ENCODE results near the gene CTSO.
"Not testable (repeated sequence)": the region's sequence is repeated elsewhere in the genome, so short reads cannot be mapped to it uniquely, and the experiment has no call there.

CTSO gene

DNA sequence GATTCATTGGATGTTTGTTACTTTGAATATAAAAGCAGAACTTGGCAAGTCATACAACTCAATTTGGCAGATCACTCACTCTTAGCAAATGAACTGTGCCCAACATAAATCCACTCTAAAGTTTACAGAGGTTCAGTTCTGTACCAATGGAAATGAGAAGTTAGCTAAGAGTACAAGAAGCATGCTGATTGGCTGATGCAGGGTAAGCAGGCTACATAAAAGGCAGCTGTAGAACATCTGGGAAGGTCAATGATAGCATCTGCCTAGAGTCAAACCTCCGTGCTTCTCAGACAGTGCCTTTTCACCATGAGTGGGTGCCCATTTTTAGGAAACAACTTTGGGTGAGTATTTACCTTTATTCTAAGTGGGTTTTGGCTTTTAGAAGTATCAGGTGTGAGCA, 50.2 kb downstream of the CTSO start, which contains the start of gene TDO2:
Gene TDO2, plus strand, starts transcription at position 244 of the 400 bp plus-strand sequence. Its CDS starts 63 bp downstream, at position 307.
- Histone ChIP-seq H3K27me3 (ENCODE audit: low read depth, low read length) (no peaks in the 10 kb centered on the region), H3K4me3 (ENCODE audit: low read depth in 1 of 2, low read length in 2 of 2) (no peak within 1 kb of the TSS), H3K4me1 (ENCODE audit: control insufficient read depth in 1 of 2, insufficient read depth in 2 of 2, low read length in 2 of 2) (no peaks in the 10 kb centered on the region), H3K27ac (ENCODE audit: low read length) (no peak within 1 kb of the TSS), H3K36me3 (ENCODE audit: control insufficient read depth in 1 of 2, insufficient read depth in 2 of 2, low read length in 2 of 2) (no peaks in the 10 kb centered on the region), H3K9me3 (ENCODE audit: control insufficient read depth in 1 of 2, low read length in 2 of 2) (no peaks in the 10 kb centered on the region)

DNA sequence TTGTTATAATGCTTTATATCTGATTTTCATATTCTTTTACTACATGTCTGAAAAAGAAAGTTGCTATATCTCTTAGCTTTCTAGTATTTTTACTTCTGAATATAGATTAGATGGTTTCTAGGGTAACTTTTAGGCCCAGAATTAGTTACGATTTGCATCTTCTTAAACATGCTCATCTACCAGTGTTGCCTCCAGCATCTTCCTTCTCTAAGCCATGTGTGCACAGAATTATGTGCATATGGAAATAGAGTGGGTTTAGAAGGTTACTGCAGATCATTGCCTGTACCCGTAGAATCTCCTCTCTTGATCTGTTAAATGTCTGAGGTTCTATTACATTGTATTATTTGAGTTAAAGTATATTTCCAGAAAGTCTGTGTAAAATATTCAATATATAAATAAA, 52.7 kb downstream of the CTSO start:
- Histone ChIP-seq H3K36me3 (ENCODE audit: control insufficient read depth in 1 of 2, insufficient read depth in 2 of 2, low read length in 2 of 2) (no peaks in the 10 kb centered on the region), H3K27ac (ENCODE audit: low read length) (no peak overlapping the region), H3K27me3 (ENCODE audit: low read depth, low read length) (no peaks in the 10 kb centered on the region), H3K4me3 (ENCODE audit: low read depth in 1 of 2, low read length in 2 of 2) (no peak overlapping the region), H3K4me1 (ENCODE audit: control insufficient read depth in 1 of 2, insufficient read depth in 2 of 2, low read length in 2 of 2) (no peaks in the 10 kb centered on the region), H3K9me3 (ENCODE audit: control insufficient read depth in 1 of 2, low read length in 2 of 2) (no peaks in the 10 kb centered on the region)

DNA sequence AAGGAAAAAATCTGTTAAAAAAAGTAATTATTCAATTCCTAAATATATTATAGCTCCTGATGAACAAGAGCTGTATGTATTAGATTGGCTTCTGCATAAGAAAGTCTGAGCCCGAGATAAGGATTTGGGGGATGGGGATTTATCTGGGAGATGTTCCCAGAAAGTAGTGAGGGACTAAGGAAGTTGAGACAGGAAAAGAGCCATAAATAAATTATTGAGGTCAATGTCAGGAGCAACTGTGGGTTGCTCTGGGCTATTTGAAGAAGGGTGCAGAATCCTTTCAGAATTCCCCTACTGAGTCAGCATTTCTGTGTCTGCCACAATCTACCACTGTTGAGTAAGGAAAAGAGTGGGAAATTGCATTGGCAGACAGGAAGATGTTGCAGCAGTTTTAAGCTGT, 53.3 kb downstream of the CTSO start:
- Histone ChIP-seq H3K27ac (ENCODE audit: low read length) (no peak overlapping the region), H3K36me3 (ENCODE audit: control insufficient read depth in 1 of 2, insufficient read depth in 2 of 2, low read length in 2 of 2) (no peaks in the 10 kb centered on the region), H3K27me3 (ENCODE audit: low read depth, low read length) (no peaks in the 10 kb centered on the region), H3K4me1 (ENCODE audit: control insufficient read depth in 1 of 2, insufficient read depth in 2 of 2, low read length in 2 of 2) (no peaks in the 10 kb centered on the region), H3K4me3 (ENCODE audit: low read depth in 1 of 2, low read length in 2 of 2) (no peak overlapping the region), H3K9me3 (ENCODE audit: control insufficient read depth in 1 of 2, low read length in 2 of 2) (no peaks in the 10 kb centered on the region)

DNA sequence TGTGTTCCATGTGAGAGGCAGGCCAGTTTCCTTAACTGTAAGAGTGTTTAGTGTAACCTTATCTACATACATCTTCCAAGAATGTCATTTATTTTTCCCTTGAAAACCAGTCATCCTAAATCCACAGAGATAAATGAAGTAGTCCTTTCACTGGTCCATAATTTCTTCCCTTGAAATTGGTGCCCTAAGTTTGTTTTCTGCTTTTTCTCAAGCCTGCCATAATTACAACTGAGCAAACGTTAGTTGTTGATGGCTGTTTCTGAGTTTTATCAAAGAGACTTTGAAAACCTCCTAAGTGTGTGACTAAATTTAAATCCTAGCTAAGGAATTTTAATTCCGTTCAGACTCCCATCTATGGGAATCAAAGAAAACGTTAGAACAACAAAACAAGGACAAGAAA, 53.8 kb downstream of the CTSO start:
- Histone ChIP-seq H3K27ac (ENCODE audit: low read length) (no peak overlapping the region), H3K9me3 (ENCODE audit: control insufficient read depth in 1 of 2, low read length in 2 of 2) (no peaks in the 10 kb centered on the region), H3K36me3 (ENCODE audit: control insufficient read depth in 1 of 2, insufficient read depth in 2 of 2, low read length in 2 of 2) (no peaks in the 10 kb centered on the region), H3K27me3 (ENCODE audit: low read depth, low read length) (no peaks in the 10 kb centered on the region), H3K4me1 (ENCODE audit: control insufficient read depth in 1 of 2, insufficient read depth in 2 of 2, low read length in 2 of 2) (no peaks in the 10 kb centered on the region), H3K4me3 (ENCODE audit: low read depth in 1 of 2, low read length in 2 of 2) (no peak overlapping the region)

DNA sequence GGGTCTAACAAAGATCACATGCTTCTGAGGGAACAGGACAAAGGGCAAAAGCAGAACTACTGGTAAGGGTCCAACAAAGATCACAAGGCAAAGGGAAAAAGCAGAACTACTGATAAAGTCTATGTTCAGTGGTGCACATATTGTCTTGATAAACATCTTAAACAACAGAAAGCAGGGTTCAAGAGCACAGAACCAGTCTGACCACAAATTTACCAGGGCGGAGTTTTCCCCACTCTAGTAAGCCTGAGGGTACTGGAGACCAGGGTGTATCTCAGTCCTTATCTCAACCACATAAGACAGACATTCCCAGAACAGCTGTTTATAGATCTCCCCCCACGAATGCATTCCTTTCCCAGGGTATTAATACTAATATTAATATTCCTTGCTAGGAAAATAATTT, 55.3 kb downstream of the CTSO start:
- H3K27me3 ChIP-seq (ENCODE audit: low read depth, low read length); H3K27ac ChIP-seq (ENCODE audit: low read length); H3K4me3 ChIP-seq (ENCODE audit: low read depth in 1 of 2, low read length in 2 of 2); H3K36me3 ChIP-seq (ENCODE audit: control insufficient read depth in 1 of 2, insufficient read depth in 2 of 2, low read length in 2 of 2); H3K4me1 ChIP-seq (ENCODE audit: control insufficient read depth in 1 of 2, insufficient read depth in 2 of 2, low read length in 2 of 2); H3K9me3 ChIP-seq (ENCODE audit: control insufficient read depth in 1 of 2, low read length in 2 of 2): not testable (repeated sequence)

DNA sequence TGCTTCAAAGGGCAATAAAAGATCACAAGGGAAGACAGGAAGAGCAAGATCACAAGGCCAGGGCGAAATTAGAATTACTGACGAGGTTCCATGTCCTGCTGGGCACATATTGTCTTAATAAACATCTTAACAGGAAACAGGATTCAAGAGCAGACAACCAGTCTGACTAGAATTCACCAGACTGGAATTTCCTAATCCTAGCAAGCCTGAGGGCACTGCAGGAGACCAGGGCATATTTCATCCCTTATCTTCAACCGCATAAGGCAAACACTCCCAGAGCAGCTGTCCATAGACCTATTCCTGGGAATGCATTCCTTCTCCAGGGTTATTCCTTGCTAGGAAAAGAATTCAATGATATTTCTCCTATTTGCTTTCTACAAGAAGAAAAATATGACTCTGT, 62.6 kb downstream of the CTSO start:
- H3K4me1 ChIP-seq (ENCODE audit: control insufficient read depth in 1 of 2, insufficient read depth in 2 of 2, low read length in 2 of 2): no peaks in the 10 kb centered on the region
- no peaks in the 10 kb centered on the region for H3K36me3 ChIP-seq (ENCODE audit: control insufficient read depth in 1 of 2, insufficient read depth in 2 of 2, low read length in 2 of 2)
- H3K27ac ChIP-seq (ENCODE audit: low read length): no peak overlapping the region
- H3K4me3 ChIP-seq (ENCODE audit: low read depth in 1 of 2, low read length in 2 of 2): no peak overlapping the region
- H3K27me3 ChIP-seq (ENCODE audit: low read depth, low read length): no peaks in the 10 kb centered on the region
- no peaks in the 10 kb centered on the region for H3K9me3 ChIP-seq (ENCODE audit: control insufficient read depth in 1 of 2, low read length in 2 of 2)

DNA sequence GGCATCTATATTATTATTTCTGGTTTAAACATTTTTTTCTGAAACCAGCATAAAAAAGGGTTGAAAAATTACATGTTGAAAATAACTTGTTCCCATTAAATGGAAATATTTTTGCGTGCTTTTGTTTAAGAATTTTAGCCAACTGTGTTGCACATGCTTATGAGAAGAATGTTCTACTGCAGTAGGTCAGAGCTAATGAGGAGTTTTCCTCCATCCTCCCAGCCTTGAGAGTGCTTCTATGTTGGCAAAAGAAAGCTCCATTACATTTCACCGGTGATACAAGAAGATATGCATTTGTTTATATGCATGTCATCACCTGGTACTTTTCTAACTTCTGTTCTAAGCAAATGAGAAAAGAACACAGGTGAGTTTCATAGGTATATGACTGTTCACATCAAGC, 63.7 kb downstream of the CTSO start:
- Histone ChIP-seq H3K27ac (ENCODE audit: low read length) (no peak overlapping the region), H3K36me3 (ENCODE audit: control insufficient read depth in 1 of 2, insufficient read depth in 2 of 2, low read length in 2 of 2) (no peaks in the 10 kb centered on the region), H3K9me3 (ENCODE audit: control insufficient read depth in 1 of 2, low read length in 2 of 2) (no peaks in the 10 kb centered on the region), H3K4me3 (ENCODE audit: low read depth in 1 of 2, low read length in 2 of 2) (no peak overlapping the region), H3K27me3 (ENCODE audit: low read depth, low read length) (no peaks in the 10 kb centered on the region), H3K4me1 (ENCODE audit: control insufficient read depth in 1 of 2, insufficient read depth in 2 of 2, low read length in 2 of 2) (no peaks in the 10 kb centered on the region)

DNA sequence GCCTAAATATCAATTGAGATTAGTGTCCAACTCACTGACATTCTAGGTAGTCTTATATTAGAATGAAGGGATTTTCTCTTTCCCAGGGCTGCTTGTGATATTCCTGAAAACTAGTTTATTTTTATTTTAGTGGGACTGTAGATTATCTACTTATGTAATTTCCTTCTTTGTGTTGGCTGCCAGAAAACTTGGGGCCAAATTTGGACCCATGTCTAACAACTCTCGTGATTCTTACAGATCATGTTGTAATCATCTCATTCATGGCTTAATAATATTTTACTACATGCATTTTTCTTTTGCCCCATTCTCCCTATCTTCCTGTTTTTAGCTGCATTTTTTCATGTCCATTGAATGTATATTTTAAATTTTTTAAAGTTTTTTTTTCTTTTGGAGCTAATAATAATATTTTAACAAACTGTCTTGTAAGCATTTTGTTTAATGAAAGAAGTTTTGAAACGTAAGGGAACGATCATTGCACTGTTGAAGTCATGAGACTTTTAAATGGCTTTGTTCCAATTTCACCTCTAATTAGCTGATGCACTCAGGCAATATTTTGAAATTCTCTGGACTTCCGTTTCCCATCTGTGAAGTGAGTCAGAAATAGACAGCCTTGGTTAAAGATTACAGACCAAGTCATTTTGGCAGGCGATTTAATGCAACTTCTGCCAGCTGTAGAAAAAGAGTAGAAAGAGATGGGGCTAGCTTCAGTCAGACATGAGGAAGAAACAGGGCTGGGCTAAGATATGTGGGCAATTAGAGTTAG, 64.5 kb downstream of the CTSO start:
- no peaks in the 10 kb centered on the region for H3K36me3 ChIP-seq (ENCODE audit: control insufficient read depth in 1 of 2, insufficient read depth in 2 of 2, low read length in 2 of 2)
- no peaks in the 10 kb centered on the region for H3K4me1 ChIP-seq (ENCODE audit: control insufficient read depth in 1 of 2, insufficient read depth in 2 of 2, low read length in 2 of 2)
- no peak overlapping the region for H3K4me3 ChIP-seq (ENCODE audit: low read depth in 1 of 2, low read length in 2 of 2)
- H3K9me3 ChIP-seq (ENCODE audit: control insufficient read depth in 1 of 2, low read length in 2 of 2): no peaks in the 10 kb centered on the region
- no peaks in the 10 kb centered on the region for H3K27me3 ChIP-seq (ENCODE audit: low read depth, low read length)
- no peak overlapping the region for H3K27ac ChIP-seq (ENCODE audit: low read length)

DNA sequence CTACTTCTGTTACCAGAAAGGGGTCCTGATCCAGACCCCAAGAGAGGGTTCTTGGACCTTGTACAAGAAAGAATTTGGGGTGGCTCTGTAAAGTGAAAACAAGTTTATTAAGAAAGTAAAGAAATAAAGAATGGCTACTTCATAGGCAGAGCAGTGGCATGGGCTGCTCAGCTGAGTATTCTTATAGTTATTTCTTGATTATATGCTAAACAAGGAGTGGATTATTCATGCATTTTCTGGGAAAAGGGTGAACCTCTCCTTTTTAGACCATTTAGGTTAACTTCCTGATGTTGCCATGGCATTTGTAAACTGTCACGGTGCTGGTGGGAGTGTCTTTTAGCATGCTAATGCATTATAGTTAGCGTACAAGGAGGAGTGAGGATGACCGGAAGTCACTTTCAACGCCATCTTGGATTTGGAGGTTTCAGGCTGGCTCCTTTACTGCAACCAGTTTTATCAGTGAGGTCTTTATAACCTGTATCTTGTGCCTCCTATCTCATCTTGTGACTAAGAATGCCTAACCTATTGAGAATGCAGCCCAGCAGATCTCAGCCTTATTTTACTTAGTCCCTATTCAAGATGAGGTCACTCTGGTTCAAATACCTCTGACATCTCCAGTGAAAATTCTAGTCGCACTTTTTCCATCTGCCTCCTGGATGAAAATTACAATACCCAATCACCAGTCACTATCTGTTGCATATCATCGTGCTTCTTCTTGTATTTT, 65.7 kb downstream of the CTSO start:
- Histone ChIP-seq H3K27ac (ENCODE audit: low read length) (no peak overlapping the region), H3K36me3 (ENCODE audit: control insufficient read depth in 1 of 2, insufficient read depth in 2 of 2, low read length in 2 of 2) (no peaks in the 10 kb centered on the region), H3K9me3 (ENCODE audit: control insufficient read depth in 1 of 2, low read length in 2 of 2) (no peaks in the 10 kb centered on the region), H3K4me1 (ENCODE audit: control insufficient read depth in 1 of 2, insufficient read depth in 2 of 2, low read length in 2 of 2) (no peaks in the 10 kb centered on the region), H3K4me3 (ENCODE audit: low read depth in 1 of 2, low read length in 2 of 2) (no peak overlapping the region), H3K27me3 (ENCODE audit: low read depth, low read length) (no peaks in the 10 kb centered on the region)

DNA sequence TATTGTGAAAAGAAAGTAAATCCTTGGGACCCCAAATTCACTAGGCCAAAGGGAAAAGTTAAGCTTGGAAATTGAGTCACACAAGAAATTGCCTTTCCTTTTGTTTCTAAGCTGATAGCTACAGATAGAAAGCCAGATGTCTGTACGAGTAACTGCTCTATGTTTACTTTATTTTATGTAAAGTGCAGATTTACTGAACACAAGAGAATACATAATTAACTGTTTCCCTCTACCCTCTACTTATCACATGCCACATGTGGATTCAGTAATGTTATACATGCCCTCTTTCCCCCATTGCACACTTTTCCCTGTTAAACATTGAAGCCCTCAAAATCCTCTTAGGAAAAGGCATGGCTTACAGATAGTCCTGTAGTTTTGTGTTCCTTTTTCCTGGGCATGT, 66.6 kb downstream of the CTSO start:
- no peaks in the 10 kb centered on the region for H3K27me3 ChIP-seq (ENCODE audit: low read depth, low read length)
- no peaks in the 10 kb centered on the region for H3K4me1 ChIP-seq (ENCODE audit: control insufficient read depth in 1 of 2, insufficient read depth in 2 of 2, low read length in 2 of 2)
- no peak overlapping the region for H3K4me3 ChIP-seq (ENCODE audit: low read depth in 1 of 2, low read length in 2 of 2)
- no peak overlapping the region for H3K27ac ChIP-seq (ENCODE audit: low read length)
- no peaks in the 10 kb centered on the region for H3K36me3 ChIP-seq (ENCODE audit: control insufficient read depth in 1 of 2, insufficient read depth in 2 of 2, low read length in 2 of 2)
- H3K9me3 ChIP-seq (ENCODE audit: control insufficient read depth in 1 of 2, low read length in 2 of 2): no peaks in the 10 kb centered on the region

DNA sequence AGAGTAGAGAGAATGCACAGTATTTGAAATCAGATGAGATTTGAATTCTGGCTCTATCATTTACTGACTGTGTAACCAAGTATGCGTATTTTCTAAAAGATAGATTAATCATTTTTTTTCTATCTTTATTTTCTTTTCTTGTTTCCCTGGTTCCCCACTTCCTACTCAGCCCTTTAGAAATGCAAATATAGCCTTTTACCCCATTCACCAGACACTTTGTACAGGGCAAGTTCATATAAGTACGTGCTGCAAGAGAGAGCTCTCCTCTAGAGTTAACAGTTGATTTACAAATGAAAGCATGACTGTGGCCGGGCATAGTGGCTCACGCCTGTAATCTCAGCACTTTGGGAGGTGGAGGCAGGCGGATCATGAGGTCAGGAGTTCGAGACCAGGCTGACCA, 68.0 kb downstream of the CTSO start:
- Histone ChIP-seq H3K4me1 (ENCODE audit: control insufficient read depth in 1 of 2, insufficient read depth in 2 of 2, low read length in 2 of 2) (no peaks in the 10 kb centered on the region), H3K36me3 (ENCODE audit: control insufficient read depth in 1 of 2, insufficient read depth in 2 of 2, low read length in 2 of 2) (no peaks in the 10 kb centered on the region), H3K27me3 (ENCODE audit: low read depth, low read length) (no peaks in the 10 kb centered on the region), H3K4me3 (ENCODE audit: low read depth in 1 of 2, low read length in 2 of 2) (no peak overlapping the region), H3K9me3 (ENCODE audit: control insufficient read depth in 1 of 2, low read length in 2 of 2) (no peaks in the 10 kb centered on the region), H3K27ac (ENCODE audit: low read length) (no peak overlapping the region)

DNA sequence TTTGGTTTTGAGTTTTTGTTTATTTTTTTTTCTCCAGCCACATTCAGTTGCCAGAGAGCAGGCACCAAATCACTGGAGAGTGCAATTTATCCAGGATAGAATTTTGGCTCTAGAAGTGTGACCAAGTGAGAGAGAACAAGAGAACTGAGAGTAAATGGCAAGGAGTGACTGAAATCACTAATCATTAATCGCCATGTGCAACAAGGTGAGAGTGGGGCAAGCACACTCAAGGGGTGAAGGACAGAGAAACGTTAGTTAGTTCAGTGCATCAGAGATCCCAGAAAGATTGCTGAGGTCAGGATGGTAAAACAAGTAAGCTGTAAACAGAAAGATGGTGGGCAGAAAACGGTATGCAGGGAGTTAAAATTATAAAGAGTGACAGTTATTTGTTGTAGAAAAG, 69.8 kb downstream of the CTSO start:
- Histone ChIP-seq H3K27me3 (ENCODE audit: low read depth, low read length) (no peaks in the 10 kb centered on the region), H3K4me3 (ENCODE audit: low read depth in 1 of 2, low read length in 2 of 2) (no peak overlapping the region), H3K4me1 (ENCODE audit: control insufficient read depth in 1 of 2, insufficient read depth in 2 of 2, low read length in 2 of 2) (no peaks in the 10 kb centered on the region), H3K36me3 (ENCODE audit: control insufficient read depth in 1 of 2, insufficient read depth in 2 of 2, low read length in 2 of 2) (no peaks in the 10 kb centered on the region), H3K27ac (ENCODE audit: low read length) (no peak overlapping the region), H3K9me3 (ENCODE audit: control insufficient read depth in 1 of 2, low read length in 2 of 2) (no peaks in the 10 kb centered on the region)

Measured in muscle layer of duodenum (tissue), 2 donors.